Vagina (tissue), 2 donors: Measurements from ENCODE around the gene SORCS2.

ENCODE experiments used
- POLR2AphosphoS5 ChIP-seq, 2 donors: sonication (generic); formaldehyde crosslinking; IDR thresholded peaks; one replicate each; pipeline ENCODE4 v1.9.0; 2017; ENCODE audit warnings: antibody characterized with exemption in 2 of 2, mild to moderate bottlenecking in 2 of 2, low read depth in 1 of 2; ENCODE audit not compliant: insufficient read depth in 1 of 2
- TF ChIP-seq, protein P1 (sequence below), 3 experiments: fragments of 450-650 bp in 2 of 3; fragments of 200-600 bp in 1 of 3; sonication (generic) in 1 of 3; IDR thresholded peaks; one replicate each; pipeline ENCODE4 v1.5.1; 2017 to 2019; ENCODE audit warnings: antibody characterized with exemption in 3 of 3, mild to moderate bottlenecking in 2 of 3, moderate library complexity in 2 of 3

DNA sequence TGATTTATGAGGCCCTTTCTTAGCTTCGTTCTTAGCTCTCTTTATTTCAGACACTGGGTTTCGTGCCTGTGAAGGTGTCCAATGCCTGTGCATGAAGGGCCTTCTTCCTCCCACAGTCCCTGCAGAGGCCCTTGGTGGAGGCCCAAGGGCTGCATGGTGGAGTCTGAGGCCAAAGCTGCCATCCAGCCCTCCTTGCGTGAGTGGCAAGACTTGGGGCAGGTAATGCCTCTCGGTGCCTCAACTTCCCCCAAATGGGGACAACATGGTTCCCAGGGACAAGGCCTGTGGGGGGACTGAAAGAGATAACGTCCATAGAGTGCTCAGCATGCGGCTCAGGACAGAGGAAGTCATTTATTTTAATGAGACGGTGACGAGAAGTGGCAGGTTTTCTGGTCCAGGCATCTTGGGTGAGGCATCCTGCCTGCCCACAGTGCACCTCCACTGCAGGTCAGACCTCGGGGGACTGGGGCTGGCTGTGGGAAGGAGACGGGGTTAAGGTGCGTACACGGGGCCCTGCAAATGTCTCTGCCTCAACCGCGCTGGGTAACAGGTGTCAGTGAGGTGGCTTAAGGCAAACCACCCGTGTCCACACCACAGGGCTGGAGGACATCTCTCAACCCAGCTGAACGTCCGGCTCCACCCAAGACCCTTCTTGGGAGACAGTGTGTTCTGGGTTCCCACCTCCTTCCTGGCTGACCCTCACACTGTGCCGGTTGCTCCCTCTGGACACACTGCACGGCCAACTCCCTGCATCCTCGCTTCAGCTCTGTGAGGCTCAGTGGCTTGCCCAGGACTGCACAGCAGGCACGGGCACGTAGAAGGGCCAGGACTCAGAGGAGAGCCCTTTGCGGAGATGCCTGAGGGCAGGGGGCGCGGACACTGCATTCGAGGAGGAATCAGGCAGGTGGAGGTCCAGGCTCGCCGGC is 191.9 kb downstream of the SORCS2 start:
- TF ChIP-seq, protein P1, sequence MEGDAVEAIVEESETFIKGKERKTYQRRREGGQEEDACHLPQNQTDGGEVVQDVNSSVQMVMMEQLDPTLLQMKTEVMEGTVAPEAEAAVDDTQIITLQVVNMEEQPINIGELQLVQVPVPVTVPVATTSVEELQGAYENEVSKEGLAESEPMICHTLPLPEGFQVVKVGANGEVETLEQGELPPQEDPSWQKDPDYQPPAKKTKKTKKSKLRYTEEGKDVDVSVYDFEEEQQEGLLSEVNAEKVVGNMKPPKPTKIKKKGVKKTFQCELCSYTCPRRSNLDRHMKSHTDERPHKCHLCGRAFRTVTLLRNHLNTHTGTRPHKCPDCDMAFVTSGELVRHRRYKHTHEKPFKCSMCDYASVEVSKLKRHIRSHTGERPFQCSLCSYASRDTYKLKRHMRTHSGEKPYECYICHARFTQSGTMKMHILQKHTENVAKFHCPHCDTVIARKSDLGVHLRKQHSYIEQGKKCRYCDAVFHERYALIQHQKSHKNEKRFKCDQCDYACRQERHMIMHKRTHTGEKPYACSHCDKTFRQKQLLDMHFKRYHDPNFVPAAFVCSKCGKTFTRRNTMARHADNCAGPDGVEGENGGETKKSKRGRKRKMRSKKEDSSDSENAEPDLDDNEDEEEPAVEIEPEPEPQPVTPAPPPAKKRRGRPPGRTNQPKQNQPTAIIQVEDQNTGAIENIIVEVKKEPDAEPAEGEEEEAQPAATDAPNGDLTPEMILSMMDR (IDR thresholded peaks at IDR 0.05) = no peak
- TF ChIP-seq POLR2AphosphoS5 (IDR thresholded peaks at IDR 0.05; ENCODE audit: insufficient read depth in 1 of 2, low read depth in 1 of 2) = no peak
